Measurements from ENCODE around the gene MMP7.
A peak's percentile ranks its signal among the peaks of the same experiment; 100 is the strongest.
"Not testable (repeated sequence)": the region's sequence is repeated elsewhere in the genome, so short reads cannot be mapped to it uniquely, and the experiment has no call there.

MMP7 gene

DNA sequence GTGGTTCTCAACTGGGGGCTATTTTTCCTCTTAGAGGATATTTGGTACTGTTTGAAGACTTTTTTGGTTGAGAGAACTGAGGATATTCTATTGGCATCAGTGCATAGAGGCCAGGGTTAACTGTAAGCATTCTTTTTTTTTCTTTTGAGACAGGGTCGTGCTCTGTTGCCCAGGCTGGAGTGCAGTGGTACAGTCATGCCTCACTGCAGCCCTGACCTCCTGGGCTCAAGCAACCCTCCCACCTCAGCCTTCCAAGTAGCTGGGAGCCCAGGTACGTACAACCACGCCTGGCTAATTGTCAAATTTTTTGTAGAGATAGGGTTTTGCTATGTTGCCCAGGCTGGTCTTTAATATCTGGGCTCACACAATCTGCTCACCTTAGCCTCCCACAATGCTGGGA is 12.9 kb downstream of the MMP7 start:
- FAIRE-seq (no peak), DNase-seq (ENCODE audit: insufficient read length) (no peak)
- no peak for TF ChIP-seq TAF1 (IDR thresholded peaks at IDR 0.05; ENCODE audit: borderline replicate concordance, low read depth, low read length)
- no peak for TF ChIP-seq POLR2A (IDR thresholded peaks at IDR 0.05; ENCODE audit: low read depth, low read length)
- TF ChIP-seq POLR2AphosphoS5 (IDR thresholded peaks at IDR 0.05; ENCODE audit: low read depth, low read length) = no peak

DNA sequence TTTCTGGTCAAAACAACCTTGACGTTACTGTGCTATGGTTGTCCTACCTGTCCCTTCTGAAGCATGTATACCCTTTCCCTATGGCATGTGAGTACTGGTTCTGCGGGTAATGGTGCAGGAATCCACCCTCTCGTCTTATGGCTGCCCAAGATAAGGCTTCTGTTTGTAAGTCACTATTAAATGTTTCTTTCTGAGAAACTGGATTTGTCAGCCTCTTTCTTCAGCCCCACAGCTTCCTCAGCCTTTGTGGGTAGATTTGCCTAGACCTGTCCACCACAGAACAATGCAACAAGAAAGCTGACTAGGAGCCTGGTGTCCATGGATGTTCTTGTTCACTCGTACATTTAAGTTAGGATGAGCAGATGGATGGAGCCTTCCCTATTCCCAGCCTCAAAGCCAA is 14.4 kb downstream of the MMP7 start:
- no peak for TF ChIP-seq POLR2A (IDR thresholded peaks at IDR 0.05; ENCODE audit: low read depth, low read length)
- no peak for TF ChIP-seq POLR2AphosphoS5 (IDR thresholded peaks at IDR 0.05; ENCODE audit: low read depth, low read length)
- no peak for TF ChIP-seq TAF1 (IDR thresholded peaks at IDR 0.05; ENCODE audit: borderline replicate concordance, low read depth, low read length)
- FAIRE-seq (peak; percentile 17), DNase-seq (ENCODE audit: insufficient read length) (no peak)

DNA sequence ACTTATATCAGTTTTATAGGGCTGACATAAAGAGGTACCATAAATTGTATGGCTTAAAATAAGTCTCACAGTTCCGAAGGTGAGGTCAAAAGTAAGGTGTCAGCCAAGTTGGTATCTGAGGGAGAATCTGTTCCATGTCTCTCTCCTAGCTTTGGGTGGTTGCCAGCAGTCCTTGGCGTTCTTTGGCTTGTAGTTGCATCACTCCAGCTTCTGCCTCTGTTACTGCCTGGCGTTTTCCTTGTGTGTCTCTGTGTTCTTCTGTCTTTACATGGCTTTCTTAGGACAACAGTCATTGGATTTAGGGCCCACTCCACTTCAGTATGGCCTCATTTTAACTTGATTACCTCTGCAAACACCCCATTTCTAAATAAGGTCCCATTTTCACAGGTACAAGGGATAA is 16.7 kb downstream of the MMP7 start:
- no peak for FAIRE-seq
- DNase-seq (ENCODE audit: insufficient read length) = no peak
- TF ChIP-seq TAF1 (IDR thresholded peaks at IDR 0.05; ENCODE audit: borderline replicate concordance, low read depth, low read length) (no peak), POLR2AphosphoS5 (IDR thresholded peaks at IDR 0.05; ENCODE audit: low read depth, low read length) (no peak)

DNA sequence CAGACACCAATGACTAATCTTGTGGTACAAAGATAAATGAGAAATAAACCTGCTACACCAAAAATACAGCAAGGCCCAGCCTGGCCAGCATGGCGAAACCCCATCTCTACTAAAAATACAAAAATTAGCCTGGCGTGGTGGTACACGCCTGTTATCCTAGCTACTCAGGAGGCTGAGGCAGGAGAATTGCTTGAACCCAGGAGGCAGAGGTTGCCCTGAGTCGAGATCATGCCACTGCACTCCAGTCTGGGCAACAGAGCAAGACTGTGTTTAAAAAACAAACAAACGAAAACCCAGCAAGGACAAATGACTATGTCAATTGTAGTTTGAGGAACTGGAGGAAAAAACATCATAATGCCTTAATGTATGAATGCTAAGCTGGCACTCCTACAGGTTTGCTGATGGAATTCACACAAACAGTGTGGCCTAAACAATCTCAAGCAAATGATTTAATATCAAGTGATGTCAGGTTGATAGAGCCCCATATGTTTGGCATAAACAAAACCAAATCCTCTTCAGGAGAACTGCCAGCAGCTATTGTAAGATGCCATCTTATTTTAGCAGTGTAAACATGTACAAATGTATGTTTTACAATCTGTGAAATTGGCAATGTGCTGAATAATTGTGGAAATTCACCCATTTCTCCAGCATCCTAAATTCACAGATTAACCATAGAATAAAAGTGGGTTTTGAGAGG is 20.0 kb downstream of the MMP7 start:
- FAIRE-seq (peak; percentile 74), DNase-seq (ENCODE audit: insufficient read length) (no peak)
- no peak for TF ChIP-seq TAF1 (IDR thresholded peaks at IDR 0.05; ENCODE audit: borderline replicate concordance, low read depth, low read length)
- TF ChIP-seq POLR2AphosphoS5 (IDR thresholded peaks at IDR 0.05; ENCODE audit: low read depth, low read length) = no peak
- TF ChIP-seq POLR2A (IDR thresholded peaks at IDR 0.05; ENCODE audit: low read depth, low read length) = no peak

DNA sequence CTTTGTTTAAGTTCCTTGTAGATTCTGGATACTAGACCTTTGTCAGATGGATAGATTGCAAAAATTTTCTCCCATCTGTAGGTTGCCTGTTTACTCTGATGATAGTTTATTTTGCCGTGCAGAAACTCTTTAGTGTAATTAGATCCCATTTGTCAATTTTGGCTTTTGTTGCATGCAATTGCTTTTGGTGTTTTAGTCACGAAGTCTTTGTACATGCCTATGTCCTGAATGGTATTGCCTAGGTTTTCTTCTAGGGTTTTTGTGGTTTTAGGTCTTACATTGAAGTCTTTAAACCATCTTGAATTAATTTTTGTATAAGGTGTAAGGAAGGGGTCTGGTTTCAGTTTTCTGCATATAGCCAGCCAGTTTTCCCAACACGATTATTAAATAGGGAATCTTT is 27.7 kb downstream of the MMP7 start:
- not testable (repeated sequence) for FAIRE-seq; DNase-seq (ENCODE audit: insufficient read length)

DNA sequence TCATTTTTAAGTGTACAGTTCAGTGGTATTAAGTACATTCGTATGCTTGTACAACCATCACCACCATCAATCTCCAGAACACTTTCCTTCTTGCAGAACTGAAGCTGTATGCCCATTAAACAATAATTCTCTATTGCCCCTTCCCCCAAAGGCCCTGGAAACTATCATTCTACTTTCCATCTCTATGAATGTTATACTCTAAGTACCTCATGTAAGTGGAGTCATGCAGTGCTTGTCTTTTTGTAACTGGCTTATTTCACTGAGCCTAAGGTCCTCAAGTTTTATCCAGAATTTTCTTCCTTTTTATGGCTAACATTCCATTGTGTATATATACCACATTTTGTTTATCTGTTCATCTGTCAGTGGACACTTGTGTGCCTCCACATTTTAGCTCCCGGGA is 29.7 kb downstream of the MMP7 start:
- no peak for DNase-seq (ENCODE audit: insufficient read length)
- TF ChIP-seq POLR2AphosphoS5 (IDR thresholded peaks at IDR 0.05; ENCODE audit: low read depth, low read length) (no peak), POLR2A (IDR thresholded peaks at IDR 0.05; ENCODE audit: low read depth, low read length) (no peak), TAF1 (IDR thresholded peaks at IDR 0.05; ENCODE audit: borderline replicate concordance, low read depth, low read length) (no peak)
- peak; percentile 36 for FAIRE-seq

DNA sequence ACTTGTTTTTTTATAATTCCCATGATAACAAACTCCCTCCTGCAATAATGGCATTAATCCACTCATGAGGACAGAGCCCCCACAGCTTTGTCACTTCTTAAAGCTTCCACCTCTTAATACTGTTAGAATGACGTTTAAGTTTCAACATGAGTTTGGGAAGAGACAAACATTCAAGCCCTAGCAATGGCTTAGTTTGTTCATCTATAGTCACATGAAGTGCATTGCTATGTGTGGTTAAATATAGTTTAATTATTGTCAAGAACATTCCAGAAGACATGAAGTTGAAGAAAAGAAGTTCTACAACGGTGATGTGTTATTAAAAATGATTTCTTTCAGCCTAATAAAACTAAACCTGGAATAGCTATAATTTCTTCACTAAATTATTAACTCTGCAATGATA is 30.6 kb downstream of the MMP7 start:
- no peak for TF ChIP-seq POLR2AphosphoS5 (IDR thresholded peaks at IDR 0.05; ENCODE audit: low read depth, low read length)
- FAIRE-seq (no peak), DNase-seq (ENCODE audit: insufficient read length) (no peak)

DNA sequence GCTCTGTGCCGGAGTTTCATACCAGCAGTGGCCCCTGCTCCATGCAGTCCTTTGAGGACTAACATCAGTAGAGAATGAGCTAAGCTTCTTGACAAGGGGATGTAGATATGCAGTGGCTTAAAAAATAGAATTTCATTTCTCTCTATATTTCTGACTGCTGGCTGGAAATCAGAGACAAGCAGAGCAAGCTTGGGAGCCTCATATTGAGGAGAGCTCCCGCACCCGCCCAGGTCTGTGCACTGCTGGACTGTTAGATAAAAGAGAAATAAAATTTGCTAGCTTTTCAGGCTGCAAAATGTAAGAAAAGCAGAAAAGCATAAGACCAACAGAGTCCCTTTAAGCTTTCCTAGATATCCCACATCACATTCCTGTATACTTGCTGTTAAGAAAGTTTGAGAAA is 31.4 kb downstream of the MMP7 start:
- no peak for FAIRE-seq
- TF ChIP-seq POLR2A (IDR thresholded peaks at IDR 0.05; ENCODE audit: low read depth, low read length) (no peak), TAF1 (IDR thresholded peaks at IDR 0.05; ENCODE audit: borderline replicate concordance, low read depth, low read length) (no peak), POLR2AphosphoS5 (IDR thresholded peaks at IDR 0.05; ENCODE audit: low read depth, low read length) (no peak)
- DNase-seq (ENCODE audit: insufficient read length) = no peak

DNA sequence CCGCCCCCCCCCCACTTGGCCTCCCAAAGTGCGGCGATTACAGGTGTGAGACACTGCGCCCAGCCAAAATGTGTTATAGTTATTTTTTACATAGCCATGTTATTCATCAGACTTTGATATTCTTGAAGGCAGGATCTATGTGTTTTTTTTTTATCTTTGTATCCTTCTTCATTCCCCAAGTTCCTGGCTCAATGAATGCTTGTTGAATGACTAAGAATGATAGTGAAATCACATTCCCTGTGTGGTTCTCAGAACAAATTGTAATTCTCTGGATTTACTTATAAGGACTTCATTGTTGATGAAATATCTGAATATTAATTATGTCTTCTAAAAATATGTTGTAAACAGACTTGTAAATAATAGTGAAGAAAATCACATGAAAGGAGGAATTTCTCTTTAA is 33.5 kb downstream of the MMP7 start:
- TF ChIP-seq TAF1 (IDR thresholded peaks at IDR 0.05; ENCODE audit: borderline replicate concordance, low read depth, low read length) (no peak), POLR2A (IDR thresholded peaks at IDR 0.05; ENCODE audit: low read depth, low read length) (no peak), POLR2AphosphoS5 (IDR thresholded peaks at IDR 0.05; ENCODE audit: low read depth, low read length) (no peak)
- no peak for DNase-seq (ENCODE audit: insufficient read length)
- no peak for FAIRE-seq

DNA sequence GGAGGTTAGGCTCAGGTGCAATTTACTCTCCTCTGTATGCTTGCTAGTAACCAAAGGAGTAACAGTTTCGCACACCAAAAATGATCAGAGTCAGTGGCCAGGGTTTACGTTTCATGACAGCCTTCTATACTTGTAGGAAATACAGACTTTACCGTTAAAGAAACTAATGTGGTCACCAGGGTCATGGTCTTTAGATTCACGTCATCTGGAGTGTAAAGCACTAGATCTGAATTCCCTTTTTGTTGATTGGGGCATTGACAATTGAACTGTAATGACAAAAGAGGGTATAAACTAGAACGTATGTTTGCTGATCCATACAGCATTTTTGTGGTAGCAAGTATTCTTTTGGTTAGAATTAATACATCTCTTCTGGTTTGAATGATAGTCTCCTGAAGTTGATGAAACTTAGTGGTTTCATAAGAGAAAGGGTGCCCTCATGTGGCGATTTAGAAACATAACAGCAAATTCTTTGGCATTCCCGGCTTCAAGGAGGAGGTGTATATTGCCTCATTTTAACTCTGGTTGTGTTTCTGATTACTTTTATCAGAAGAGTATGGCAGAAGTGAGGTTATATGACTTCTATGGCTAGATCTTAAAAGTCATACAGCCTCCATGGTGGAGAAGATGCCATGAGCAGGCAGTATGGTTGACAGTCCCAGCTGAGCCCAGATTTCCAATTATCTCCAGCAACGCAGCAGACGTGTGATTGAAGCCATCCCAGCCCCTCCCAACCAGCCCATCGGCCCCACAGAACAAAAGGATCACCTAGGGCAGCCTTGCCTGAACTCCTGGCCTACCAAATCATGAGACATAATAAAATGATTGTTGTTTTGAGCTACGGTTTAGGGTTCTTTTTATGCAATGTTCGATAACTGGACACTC is 35.1 kb downstream of the MMP7 start:
- DNase-seq (ENCODE audit: insufficient read length) (no peak), FAIRE-seq (peak; percentile 97)
- no peak for TF ChIP-seq TAF1 (IDR thresholded peaks at IDR 0.05; ENCODE audit: borderline replicate concordance, low read depth, low read length)
- TF ChIP-seq POLR2AphosphoS5 (IDR thresholded peaks at IDR 0.05; ENCODE audit: low read depth, low read length) = no peak
- no peak for TF ChIP-seq POLR2A (IDR thresholded peaks at IDR 0.05; ENCODE audit: low read depth, low read length)

DNA sequence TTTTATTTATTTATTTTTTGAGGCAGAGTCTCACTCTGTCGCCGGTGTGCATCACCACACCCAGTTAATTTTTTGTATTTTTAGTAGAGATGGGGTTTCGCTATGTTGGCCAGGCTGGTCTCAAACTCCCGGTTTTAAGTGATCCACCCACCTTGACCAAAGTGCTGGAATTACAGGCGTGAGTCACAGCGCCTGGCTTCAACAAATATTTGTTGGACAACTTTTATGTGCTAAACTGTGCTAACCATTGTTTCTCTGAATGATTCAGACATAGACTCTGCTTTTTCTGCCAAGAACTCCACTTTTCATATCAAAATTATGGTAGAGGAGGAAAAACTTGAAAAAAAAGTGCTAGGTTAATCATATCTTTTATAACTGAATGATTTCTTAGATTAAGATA is 36.3 kb downstream of the MMP7 start:
- TF ChIP-seq POLR2AphosphoS5 (IDR thresholded peaks at IDR 0.05; ENCODE audit: low read depth, low read length) (no peak), TAF1 (IDR thresholded peaks at IDR 0.05; ENCODE audit: borderline replicate concordance, low read depth, low read length) (no peak), POLR2A (IDR thresholded peaks at IDR 0.05; ENCODE audit: low read depth, low read length) (no peak)
- FAIRE-seq = no peak
- DNase-seq (ENCODE audit: insufficient read length) = no peak

DNA sequence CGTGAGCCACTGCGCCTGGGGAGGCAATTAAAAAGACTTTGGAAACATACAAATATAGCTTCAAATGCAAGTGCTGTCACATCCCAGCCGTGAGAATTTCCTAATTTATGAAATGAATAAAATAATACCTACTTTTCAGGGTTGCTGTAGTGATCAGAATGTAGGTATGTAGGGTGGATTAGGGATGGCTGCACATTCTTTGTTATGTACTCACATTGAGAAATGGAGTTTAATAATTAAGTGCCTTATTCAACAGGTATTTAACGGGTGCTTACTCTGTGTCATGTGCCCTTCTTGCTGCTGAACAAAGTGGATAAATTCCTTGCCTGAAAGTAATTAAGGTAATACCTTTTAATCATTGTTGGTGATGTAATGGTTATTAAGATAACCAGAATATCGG is 37.0 kb downstream of the MMP7 start:
- TF ChIP-seq POLR2A (IDR thresholded peaks at IDR 0.05; ENCODE audit: low read depth, low read length) (no peak), TAF1 (IDR thresholded peaks at IDR 0.05; ENCODE audit: borderline replicate concordance, low read depth, low read length) (no peak), POLR2AphosphoS5 (IDR thresholded peaks at IDR 0.05; ENCODE audit: low read depth, low read length) (no peak)
- FAIRE-seq (peak; percentile 30), DNase-seq (ENCODE audit: insufficient read length) (no peak)

Data from GM12892 (cell line).